Measurements from ENCODE around the gene VNN1. TPM values are rescaled to one million over a fixed set of nuclear protein-coding genes. Genes with fewer than 3 reads are reported as not detected.

The VNN1 gene
- polyA plus RNA-seq, 1 donor from 2014 or later: not detected

- TF ChIP-seq REST (IDR thresholded peaks at IDR 0.05; ENCODE audit: borderline replicate concordance) (no peak), MXI1 (conservative IDR thresholded peaks at IDR 0.05; ENCODE audit: poor library complexity, severe bottlenecking) (no peak), POLR2AphosphoS5 (IDR thresholded peaks at IDR 0.05) (no peak), CTCF (IDR thresholded peaks at IDR 0.05; ENCODE audit: poor library complexity, severe bottlenecking) (no peak), TAF1 (IDR thresholded peaks at IDR 0.05; ENCODE audit: low read depth) (no peak), EP300 (conservative IDR thresholded peaks at IDR 0.05; ENCODE audit: poor library complexity, severe bottlenecking) (no peak), SMC3 (conservative IDR thresholded peaks at IDR 0.05; ENCODE audit: poor library complexity) (no peak), RAD21 (conservative IDR thresholded peaks at IDR 0.05) (no peak), EZH2 (IDR thresholded peaks at IDR 0.05; ENCODE audit: borderline replicate concordance, insufficient read depth, low read length, poor library complexity, severe bottlenecking) (no peak)
- Histone ChIP-seq H3K4me3 (ENCODE audit: low read length) (no peak overlapping the region), H3K9me3 (ENCODE audit: low read length) (no peaks in the 10 kb centered on the region), H3K9ac (ENCODE audit: low read length) (no peak overlapping the region), H3K27ac (ENCODE audit: low read length) (no peak overlapping the region), H3K27me3 (ENCODE audit: insufficient read depth, low read depth, low read length) (no peaks in the 10 kb centered on the region), H3K4me2 (ENCODE audit: low read length) (no peak overlapping the region), H3K36me3 (ENCODE audit: insufficient read depth, low read length) (no peaks in the 10 kb centered on the region), H2AFZ (ENCODE audit: low read depth, low read length) (no peak overlapping the region), H4K20me1 (ENCODE audit: insufficient read depth) (no peaks in the 10 kb centered on the region), H3K9me2 (ENCODE audit: insufficient read depth, low read length) (no peaks in the 10 kb centered on the region), H3K79me2 (replicated peaks; ENCODE audit: insufficient read depth, low read length) (no peaks in the 10 kb centered on the region), H3F3A (ENCODE audit: insufficient read depth, low read length, poor library complexity, severe bottlenecking) (no peaks in the 10 kb centered on the region)
Measured at GRCh38 chr6:132748446-132748845, 34.6 kb upstream of the VNN1 start.

- H4K20me1 ChIP-seq (ENCODE audit: insufficient read depth): no peaks in the 10 kb centered on the region
- no peaks in the 10 kb centered on the region for H3K9me3 ChIP-seq (ENCODE audit: low read length)
- H3K79me2 ChIP-seq (replicated peaks; ENCODE audit: insufficient read depth, low read length): no peaks in the 10 kb centered on the region
- no peak overlapping the region for H2AFZ ChIP-seq (ENCODE audit: low read depth, low read length)
- H3K27me3 ChIP-seq (ENCODE audit: insufficient read depth, low read depth, low read length): no peaks in the 10 kb centered on the region
- TF ChIP-seq EP300 (conservative IDR thresholded peaks at IDR 0.05; ENCODE audit: poor library complexity, severe bottlenecking): no peak
- no peak for TF ChIP-seq POLR2AphosphoS5 (IDR thresholded peaks at IDR 0.05)
- no peak for TF ChIP-seq TAF1 (IDR thresholded peaks at IDR 0.05; ENCODE audit: low read depth)
- no peak for TF ChIP-seq SMC3 (conservative IDR thresholded peaks at IDR 0.05; ENCODE audit: poor library complexity)
- no peak for TF ChIP-seq REST (IDR thresholded peaks at IDR 0.05; ENCODE audit: borderline replicate concordance)
- no peak for TF ChIP-seq EZH2 (IDR thresholded peaks at IDR 0.05; ENCODE audit: borderline replicate concordance, insufficient read depth, low read length, poor library complexity, severe bottlenecking)
- TF ChIP-seq CTCF (IDR thresholded peaks at IDR 0.05; ENCODE audit: poor library complexity, severe bottlenecking): no peak
- TF ChIP-seq RAD21 (conservative IDR thresholded peaks at IDR 0.05): no peak
- TF ChIP-seq MXI1 (conservative IDR thresholded peaks at IDR 0.05; ENCODE audit: poor library complexity, severe bottlenecking): no peak
- H3K9ac ChIP-seq (ENCODE audit: low read length): no peak overlapping the region
- H3K9me2 ChIP-seq (ENCODE audit: insufficient read depth, low read length): no peaks in the 10 kb centered on the region
- no peaks in the 10 kb centered on the region for H3F3A ChIP-seq (ENCODE audit: insufficient read depth, low read length, poor library complexity, severe bottlenecking)
- H3K4me3 ChIP-seq (ENCODE audit: low read length): no peak overlapping the region
- H3K4me2 ChIP-seq (ENCODE audit: low read length): no peak overlapping the region
- H3K36me3 ChIP-seq (ENCODE audit: insufficient read depth, low read length): no peaks in the 10 kb centered on the region
- no peak overlapping the region for H3K27ac ChIP-seq (ENCODE audit: low read length)
Measured at GRCh38 chr6:132746048-132746447, 32.2 kb upstream of the VNN1 start.
